ENCODE results near the gene IMPG2. TPM values are rescaled to one million over a fixed set of nuclear protein-coding genes. Genes with fewer than 3 reads are reported as not detected.

IMPG2 gene
- total and polyA plus RNA-seq, 2 donors (not counting 1 experiment from before 2014, with no cell fraction given) = 0.21 to 0.44 TPM

DNA sequence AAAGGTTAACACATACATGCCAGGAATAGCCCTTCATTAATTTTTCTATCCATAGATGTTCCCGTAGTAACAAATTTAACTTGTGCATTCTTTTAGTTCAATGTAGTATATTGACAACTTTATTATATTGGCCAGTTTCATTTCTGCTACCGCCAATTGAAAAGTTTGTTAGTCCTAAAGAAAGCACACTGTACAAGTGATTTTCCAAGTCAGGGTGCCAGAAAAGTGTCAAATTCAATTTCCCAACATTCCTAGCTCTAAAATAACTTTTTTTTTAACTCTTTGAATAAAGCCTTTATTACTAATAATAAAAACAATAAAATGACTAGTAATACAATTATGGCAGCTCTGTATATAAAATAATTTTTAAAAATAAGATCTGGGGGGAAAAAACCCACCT is 68.9 kb downstream of the IMPG2 start:
- Histone ChIP-seq H3K27ac (ENCODE audit: low read length in 2 of 2) (no peak overlapping the region), H3K27me3 (replicated peaks in 1 of 4; ENCODE audit: control extremely low read depth in 1 of 4, control insufficient read depth in 3 of 4, insufficient read depth in 4 of 4, low read length in 3 of 4) (no peaks in the 10 kb centered on the region), H3K4me2 (replicated peaks; ENCODE audit: low read depth, low read length, poor library complexity, severe bottlenecking) (no peak overlapping the region), H4K20me1 (ENCODE audit: control insufficient read depth, insufficient read depth, low read length, poor library complexity, severe bottlenecking) (no peaks in the 10 kb centered on the region), H3K4me1 (ENCODE audit: control insufficient read depth in 2 of 2, insufficient read depth in 2 of 2, low read length in 2 of 2) (no peaks in the 10 kb centered on the region), H2AFZ (ENCODE audit: insufficient read depth, low read depth, low read length, poor library complexity, severe bottlenecking) (no peak overlapping the region), H3K9me3 (ENCODE audit: control extremely low read depth in 1 of 3, control insufficient read depth in 2 of 3, insufficient read depth in 1 of 3, low read length in 2 of 3) (peaks cover 0 to 2% (median 0%) of the 10 kb centered on the region in 3 donors), H3K4me3 (ENCODE audit: control extremely low read depth in 1 of 5, extremely low read depth in 1 of 5, insufficient read depth in 1 of 5, low read depth in 2 of 5, low read length in 4 of 5) (no peak overlapping the region), H3K36me3 (replicated peaks in 1 of 2; ENCODE audit: control extremely low read depth in 1 of 2, control insufficient read depth in 1 of 2, extremely low read depth in 1 of 2, insufficient read depth in 2 of 2, low read length in 1 of 2) (no peaks in the 10 kb centered on the region), H3K79me2 (ENCODE audit: control insufficient read depth, insufficient read depth, low read length) (no peaks in the 10 kb centered on the region), H3K9ac (ENCODE audit: low read length) (no peak overlapping the region)
- Mint-ChIP-seq H3K27ac (no peak overlapping the region), H3K9me3 (ENCODE audit: insufficient read depth) (peaks cover 4% of the 10 kb centered on the region), H3K27me3 (no peaks in the 10 kb centered on the region), H3K4me1 (no peaks in the 10 kb centered on the region), H3K4me3 (no peak overlapping the region)
- DNase-seq (no peak), ATAC-seq (ENCODE audit: low read depth) (no peak)
- WGBS (ENCODE audit: insufficient coverage) = no CpG with 5 or more reads among the region's 2 CpGs
- ChIA-PET CTCF (no interaction called here), POLR2A (no interaction called here)
- TF ChIP-seq EZH2 (IDR thresholded peaks at IDR 0.05; ENCODE audit: borderline replicate concordance, insufficient read depth, low read depth, low read length, poor library complexity, severe bottlenecking) = no peak
- TF ChIP-seq, protein P1, sequence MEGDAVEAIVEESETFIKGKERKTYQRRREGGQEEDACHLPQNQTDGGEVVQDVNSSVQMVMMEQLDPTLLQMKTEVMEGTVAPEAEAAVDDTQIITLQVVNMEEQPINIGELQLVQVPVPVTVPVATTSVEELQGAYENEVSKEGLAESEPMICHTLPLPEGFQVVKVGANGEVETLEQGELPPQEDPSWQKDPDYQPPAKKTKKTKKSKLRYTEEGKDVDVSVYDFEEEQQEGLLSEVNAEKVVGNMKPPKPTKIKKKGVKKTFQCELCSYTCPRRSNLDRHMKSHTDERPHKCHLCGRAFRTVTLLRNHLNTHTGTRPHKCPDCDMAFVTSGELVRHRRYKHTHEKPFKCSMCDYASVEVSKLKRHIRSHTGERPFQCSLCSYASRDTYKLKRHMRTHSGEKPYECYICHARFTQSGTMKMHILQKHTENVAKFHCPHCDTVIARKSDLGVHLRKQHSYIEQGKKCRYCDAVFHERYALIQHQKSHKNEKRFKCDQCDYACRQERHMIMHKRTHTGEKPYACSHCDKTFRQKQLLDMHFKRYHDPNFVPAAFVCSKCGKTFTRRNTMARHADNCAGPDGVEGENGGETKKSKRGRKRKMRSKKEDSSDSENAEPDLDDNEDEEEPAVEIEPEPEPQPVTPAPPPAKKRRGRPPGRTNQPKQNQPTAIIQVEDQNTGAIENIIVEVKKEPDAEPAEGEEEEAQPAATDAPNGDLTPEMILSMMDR (IDR thresholded peaks at IDR 0.05) = no peak
- intact Hi-C loops (cut with micrococcal nuclease) = no loop called here

DNA sequence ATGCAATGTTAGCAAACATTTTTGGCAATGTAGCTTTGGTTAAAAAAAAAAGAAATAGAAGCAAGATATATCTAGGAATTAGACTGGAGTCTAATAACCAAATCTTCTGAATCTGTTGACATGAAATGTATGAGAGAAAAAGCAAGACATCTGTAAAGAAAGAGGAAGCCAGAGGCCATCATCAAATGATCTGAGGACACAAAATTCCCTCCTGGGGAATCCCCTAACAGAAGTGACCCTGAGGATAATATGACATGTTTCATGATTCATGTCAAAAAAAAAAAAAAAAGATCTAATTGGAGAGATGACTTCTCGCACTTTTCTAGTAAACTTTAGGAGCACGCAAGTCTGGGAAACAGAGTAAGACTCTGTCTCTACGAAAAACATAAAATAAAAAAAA is 70.9 kb downstream of the IMPG2 start:
- H3K27me3 ChIP-seq (replicated peaks in 1 of 4; ENCODE audit: control extremely low read depth in 1 of 4, control insufficient read depth in 3 of 4, insufficient read depth in 4 of 4, low read length in 3 of 4) = no peaks in the 10 kb centered on the region
- CTCF ChIA-PET = no interaction called here
- no peak overlapping the region for H3K4me2 ChIP-seq (replicated peaks; ENCODE audit: low read depth, low read length, poor library complexity, severe bottlenecking)
- H3K9ac ChIP-seq (ENCODE audit: low read length) = no peak overlapping the region
- Mint-ChIP-seq H3K4me3 (no peak overlapping the region), H3K4me1 (no peaks in the 10 kb centered on the region), H3K27me3 (no peaks in the 10 kb centered on the region), H3K27ac (no peak overlapping the region), H3K9me3 (ENCODE audit: insufficient read depth) (peaks cover 4% of the 10 kb centered on the region)
- no peak overlapping the region for H3K4me3 ChIP-seq (ENCODE audit: control extremely low read depth in 1 of 5, extremely low read depth in 1 of 5, insufficient read depth in 1 of 5, low read depth in 2 of 5, low read length in 4 of 5)
- H3K27ac ChIP-seq (ENCODE audit: low read length in 2 of 2) = no peak overlapping the region
- H2AFZ ChIP-seq (ENCODE audit: insufficient read depth, low read depth, low read length, poor library complexity, severe bottlenecking) = no peak overlapping the region
- peaks cover 0 to 2% (median 0%) of the 10 kb centered on the region in 3 donors for H3K9me3 ChIP-seq (ENCODE audit: control extremely low read depth in 1 of 3, control insufficient read depth in 2 of 3, insufficient read depth in 1 of 3, low read length in 2 of 3)
- ATAC-seq (ENCODE audit: low read depth) = no peak
- DNase-seq = no peak
- no peak for TF ChIP-seq EZH2 (IDR thresholded peaks at IDR 0.05; ENCODE audit: borderline replicate concordance, insufficient read depth, low read depth, low read length, poor library complexity, severe bottlenecking)
- TF ChIP-seq, protein P1 (IDR thresholded peaks at IDR 0.05) = no peak
- H3K79me2 ChIP-seq (ENCODE audit: control insufficient read depth, insufficient read depth, low read length) = no peaks in the 10 kb centered on the region
- intact Hi-C loops (cut with micrococcal nuclease) = no loop called here
- no peaks in the 10 kb centered on the region for H3K36me3 ChIP-seq (replicated peaks in 1 of 2; ENCODE audit: control extremely low read depth in 1 of 2, control insufficient read depth in 1 of 2, extremely low read depth in 1 of 2, insufficient read depth in 2 of 2, low read length in 1 of 2)
- WGBS (ENCODE audit: insufficient coverage) = no CpG with 5 or more reads among the region's 3 CpGs
- H4K20me1 ChIP-seq (ENCODE audit: control insufficient read depth, insufficient read depth, low read length, poor library complexity, severe bottlenecking) = no peaks in the 10 kb centered on the region
- H3K4me1 ChIP-seq (ENCODE audit: control insufficient read depth in 2 of 2, insufficient read depth in 2 of 2, low read length in 2 of 2) = no peaks in the 10 kb centered on the region
- POLR2A ChIA-PET = no interaction called here
